Astrocyte (in vitro differentiated cells and primary cell): ENCODE data around the gene GNA15. TPM values are rescaled to one million over a fixed set of nuclear protein-coding genes. Genes with fewer than 3 reads are reported as not detected.

Source experiments
- DNase-seq: peaks from one replicate; pipeline ENCODE4 v3.0.0-alpha.2; 2010; ENCODE audit warnings: low read depth
- FAIRE-seq: peaks from 2 replicates; lab custom pipeline; 2011; peaks lifted over from hg19 to GRCh38; lab: Jason Lieb, UNC
- H2AFZ ChIP-seq: 2 replicates; pipeline ENCODE4 v1.6.0; 2012; ENCODE audit warnings: low read depth, low read length, inconsistent platforms
- H3K27ac ChIP-seq: 2 replicates; pipeline ENCODE4 v1.5.1; 2011; ENCODE audit warnings: low read depth, low read length, inconsistent platforms
- H3K27me3 ChIP-seq: 2 replicates; pipeline ENCODE4 v1.6.0; 2011; ENCODE audit warnings: low read length, inconsistent platforms; ENCODE audit not compliant: insufficient read depth
- H3K36me3 ChIP-seq: 2 replicates; pipeline ENCODE4 v1.5.1; 2011; ENCODE audit warnings: low read length, inconsistent platforms; ENCODE audit not compliant: insufficient read depth
- H3K4me1 ChIP-seq: 2 replicates; pipeline ENCODE4 v1.5.1; 2011; ENCODE audit warnings: low read length, inconsistent platforms; ENCODE audit not compliant: insufficient read depth
- H3K4me2 ChIP-seq: 2 replicates; pipeline ENCODE4 v1.6.0; 2012; ENCODE audit warnings: low read length, inconsistent platforms
- H3K4me3 ChIP-seq: 2 replicates; pipeline ENCODE4 v1.5.1; 2011; ENCODE audit warnings: low read depth, mild to moderate bottlenecking, low read length, inconsistent platforms; ENCODE audit not compliant: insufficient read depth
- H3K79me2 ChIP-seq: 2 replicates; pipeline ENCODE4 v1.6.0; 2012; ENCODE audit warnings: mild to moderate bottlenecking, low read length, inconsistent platforms; ENCODE audit not compliant: insufficient read depth
- H3K9ac ChIP-seq: 2 replicates; pipeline ENCODE4 v1.6.0; 2012; ENCODE audit warnings: mild to moderate bottlenecking, low read length, inconsistent platforms
- H3K9me3 ChIP-seq: 2 replicates; pipeline ENCODE4 v1.5.1; 2012; ENCODE audit warnings: low read depth, mild to moderate bottlenecking, low read length, inconsistent platforms; ENCODE audit not compliant: insufficient read depth
- H4K20me1 ChIP-seq: 2 replicates; pipeline ENCODE4 v1.6.0; 2012; ENCODE audit warnings: low read length, inconsistent platforms; ENCODE audit not compliant: insufficient read depth
- H3K27ac Mint-ChIP-seq: one replicate; pipeline ENCODE4 v1.8.0; 2021; ENCODE audit warnings: mild to moderate bottlenecking, mixed read lengths; ENCODE audit not compliant: unreplicated experiment
- H3K27me3 Mint-ChIP-seq: one replicate; pipeline ENCODE4 v1.8.0; 2021; ENCODE audit warnings: low read depth, mixed read lengths; ENCODE audit not compliant: unreplicated experiment
- H3K36me3 Mint-ChIP-seq: one replicate; pipeline ENCODE4 v1.8.0; 2021; ENCODE audit warnings: low read depth, mixed read lengths; ENCODE audit not compliant: unreplicated experiment
- H3K4me1 Mint-ChIP-seq: one replicate; pipeline ENCODE4 v1.8.0; 2021; ENCODE audit warnings: low read depth, mixed read lengths; ENCODE audit not compliant: unreplicated experiment
- H3K4me3 Mint-ChIP-seq: one replicate; pipeline ENCODE4 v1.8.0; 2021; ENCODE audit warnings: mild to moderate bottlenecking, moderate library complexity, mixed read lengths; ENCODE audit not compliant: unreplicated experiment
- H3K9me3 Mint-ChIP-seq: one replicate; pipeline ENCODE4 v1.8.0; 2021; ENCODE audit warnings: mild to moderate bottlenecking, mixed read lengths; ENCODE audit not compliant: unreplicated experiment
- EZH2 ChIP-seq: IDR thresholded peaks from 2 replicates; pipeline ENCODE4 v1.6.1; 2012; ENCODE audit warnings: mild to moderate bottlenecking, low read length, inconsistent platforms; ENCODE audit not compliant: insufficient read depth
- total RNA-seq: library from RNA; stranded (reverse); gene quantifications from 2 replicates; pipeline ENCODE4 v1.2.1, GENCODE V29; 2021
- TF ChIP-seq, protein P1 (sequence below): IDR thresholded peaks from 2 replicates; pipeline ENCODE4 v1.5.1; 2011; ENCODE audit warnings: low read depth, mild to moderate bottlenecking, inconsistent platforms, low read length, moderate library complexity; ENCODE audit not compliant: insufficient read depth

GNA15 gene
- total RNA-seq, 1 donor from 2014 or later = not detected

DNA sequence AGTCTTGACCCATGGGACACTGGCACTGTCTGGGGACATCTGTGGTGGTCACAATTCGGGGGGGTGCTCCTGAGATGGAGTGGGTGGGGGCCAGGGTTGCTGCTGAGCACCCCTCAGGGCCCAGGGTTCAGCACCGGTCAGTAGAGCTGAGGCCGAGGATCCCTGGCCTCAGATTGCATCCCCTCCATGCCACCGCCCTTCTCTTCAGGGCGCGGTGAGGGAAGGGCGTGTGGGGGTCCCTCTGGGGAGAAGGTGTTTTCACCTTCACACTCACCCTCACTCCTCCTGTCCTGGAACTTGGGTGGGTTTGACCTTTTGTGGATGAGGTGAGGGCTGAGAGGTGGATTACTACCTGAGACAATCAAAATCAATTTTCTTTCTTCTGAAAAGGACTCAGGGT is 28.2 kb upstream of the GNA15 start:
- H3K4me3 Mint-ChIP-seq = no peak overlapping the region
- Histone ChIP-seq H3K9me3 (no peaks in the 10 kb centered on the region), H3K79me2 (peaks cover 87% of the 10 kb centered on the region), H3K36me3 (no peaks in the 10 kb centered on the region), H4K20me1 (peaks cover 92% of the 10 kb centered on the region), H2AFZ (no peak overlapping the region), H3K4me3 (no peak overlapping the region), H3K27ac (no peak overlapping the region), H3K27me3 (no peaks in the 10 kb centered on the region), H3K4me2 (no peak overlapping the region), H3K9ac (no peak overlapping the region), H3K4me1 (no peaks in the 10 kb centered on the region)
- DNase-seq (no peak), FAIRE-seq (no peak)
- H3K27ac Mint-ChIP-seq = no peak overlapping the region
- H3K4me1 Mint-ChIP-seq = no peaks in the 10 kb centered on the region
- peaks cover 3% of the 10 kb centered on the region for H3K27me3 Mint-ChIP-seq
- H3K36me3 Mint-ChIP-seq = peaks cover 6% of the 10 kb centered on the region
- TF ChIP-seq, protein P1, sequence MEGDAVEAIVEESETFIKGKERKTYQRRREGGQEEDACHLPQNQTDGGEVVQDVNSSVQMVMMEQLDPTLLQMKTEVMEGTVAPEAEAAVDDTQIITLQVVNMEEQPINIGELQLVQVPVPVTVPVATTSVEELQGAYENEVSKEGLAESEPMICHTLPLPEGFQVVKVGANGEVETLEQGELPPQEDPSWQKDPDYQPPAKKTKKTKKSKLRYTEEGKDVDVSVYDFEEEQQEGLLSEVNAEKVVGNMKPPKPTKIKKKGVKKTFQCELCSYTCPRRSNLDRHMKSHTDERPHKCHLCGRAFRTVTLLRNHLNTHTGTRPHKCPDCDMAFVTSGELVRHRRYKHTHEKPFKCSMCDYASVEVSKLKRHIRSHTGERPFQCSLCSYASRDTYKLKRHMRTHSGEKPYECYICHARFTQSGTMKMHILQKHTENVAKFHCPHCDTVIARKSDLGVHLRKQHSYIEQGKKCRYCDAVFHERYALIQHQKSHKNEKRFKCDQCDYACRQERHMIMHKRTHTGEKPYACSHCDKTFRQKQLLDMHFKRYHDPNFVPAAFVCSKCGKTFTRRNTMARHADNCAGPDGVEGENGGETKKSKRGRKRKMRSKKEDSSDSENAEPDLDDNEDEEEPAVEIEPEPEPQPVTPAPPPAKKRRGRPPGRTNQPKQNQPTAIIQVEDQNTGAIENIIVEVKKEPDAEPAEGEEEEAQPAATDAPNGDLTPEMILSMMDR = no peak
- no peak for TF ChIP-seq EZH2
- no peaks in the 10 kb centered on the region for H3K9me3 Mint-ChIP-seq

DNA sequence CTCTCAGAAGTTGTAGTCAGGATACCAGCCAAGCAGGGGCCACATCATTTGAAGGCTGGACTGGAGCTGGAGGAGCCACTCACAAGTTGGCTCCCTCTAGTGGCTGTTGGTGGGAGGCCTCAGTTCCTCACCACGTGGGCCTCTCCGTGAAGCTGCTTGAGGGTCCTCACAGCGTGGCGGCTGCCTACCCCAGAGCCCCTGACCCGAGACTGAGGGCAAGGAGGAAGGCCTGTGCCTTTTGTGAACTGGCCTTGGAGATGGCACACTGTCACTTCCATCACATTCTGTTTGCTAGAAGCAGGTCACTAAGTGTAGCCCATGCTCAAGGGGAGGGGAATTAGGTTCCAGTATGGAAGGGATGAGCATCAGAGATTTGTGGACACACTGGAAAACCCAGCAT is 27.1 kb upstream of the GNA15 start:
- Histone ChIP-seq H3K36me3 (no peaks in the 10 kb centered on the region), H3K9ac (no peak overlapping the region), H3K4me2 (no peak overlapping the region), H4K20me1 (peaks cover 95% of the 10 kb centered on the region), H3K27me3 (no peaks in the 10 kb centered on the region), H3K79me2 (peaks cover 92% of the 10 kb centered on the region), H2AFZ (no peak overlapping the region), H3K4me3 (no peak overlapping the region), H3K9me3 (no peaks in the 10 kb centered on the region), H3K27ac (no peak overlapping the region), H3K4me1 (no peaks in the 10 kb centered on the region)
- TF ChIP-seq, protein P1 = peak; percentile 74
- TF ChIP-seq EZH2 = no peak
- H3K36me3 Mint-ChIP-seq = peaks cover 7% of the 10 kb centered on the region
- no peak overlapping the region for H3K4me3 Mint-ChIP-seq
- no peak overlapping the region for H3K27ac Mint-ChIP-seq
- FAIRE-seq (no peak), DNase-seq (peak; percentile 25)
- H3K4me1 Mint-ChIP-seq = no peaks in the 10 kb centered on the region
- H3K9me3 Mint-ChIP-seq = no peaks in the 10 kb centered on the region
- H3K27me3 Mint-ChIP-seq = peaks cover 3% of the 10 kb centered on the region

DNA sequence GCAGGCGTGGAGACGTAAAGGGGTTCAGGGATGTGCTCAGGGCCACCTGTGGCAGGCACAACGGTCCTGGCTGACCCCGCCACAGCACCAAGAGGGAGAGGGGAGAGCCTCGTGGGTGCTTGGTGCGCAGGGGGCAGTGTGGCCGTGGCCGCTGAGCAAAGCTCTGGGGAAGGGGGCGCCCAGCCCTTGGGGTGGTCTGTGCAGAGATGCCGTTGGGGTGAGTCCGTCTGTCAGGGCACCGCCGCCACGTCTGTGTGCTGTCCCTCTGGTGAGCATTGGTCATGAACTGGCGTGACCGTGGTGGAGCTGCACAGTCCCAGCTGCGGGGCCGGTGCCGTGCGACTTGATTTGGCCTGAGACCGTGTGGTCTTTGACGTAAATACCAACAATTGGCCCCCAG is 26.3 kb upstream of the GNA15 start:
- Histone ChIP-seq H3K27me3 (no peaks in the 10 kb centered on the region), H4K20me1 (peaks cover 95% of the 10 kb centered on the region), H3K79me2 (peaks cover 92% of the 10 kb centered on the region), H3K9ac (no peak overlapping the region), H3K4me1 (no peaks in the 10 kb centered on the region), H3K27ac (no peak overlapping the region), H3K36me3 (no peaks in the 10 kb centered on the region), H3K9me3 (no peaks in the 10 kb centered on the region), H2AFZ (no peak overlapping the region), H3K4me2 (no peak overlapping the region), H3K4me3 (no peak overlapping the region)
- no peaks in the 10 kb centered on the region for H3K9me3 Mint-ChIP-seq
- no peak overlapping the region for H3K4me3 Mint-ChIP-seq
- H3K36me3 Mint-ChIP-seq = peaks cover 7% of the 10 kb centered on the region
- H3K27ac Mint-ChIP-seq = no peak overlapping the region
- H3K4me1 Mint-ChIP-seq = no peaks in the 10 kb centered on the region
- TF ChIP-seq, protein P1 = no peak
- TF ChIP-seq EZH2 = no peak
- H3K27me3 Mint-ChIP-seq = peaks cover 3% of the 10 kb centered on the region
- FAIRE-seq (no peak), DNase-seq (no peak)
